GM23338 (cell line): ENCODE measurements around the gene MED17. TPM values are rescaled to one million over a fixed set of nuclear protein-coding genes. Genes with fewer than 3 reads are reported as not detected.

Experiments used
- CREB1 ChIP-seq: fragments of 250-450 bp; sonication (Bioruptor Pico); IDR thresholded peaks from 2 replicates; pipeline ENCODE4 v1.5.0; 2020; ENCODE audit warnings: low read depth, mild to moderate bottlenecking, moderate library complexity
- NANOG ChIP-seq: IDR thresholded peaks from 2 replicates; pipeline ENCODE4 v1.6.1; 2016; ENCODE audit warnings: antibody characterized with exemption, borderline replicate concordance
- POLR2AphosphoS5 ChIP-seq: IDR thresholded peaks from 2 replicates; pipeline ENCODE4 v1.6.1; 2016; ENCODE audit warnings: antibody characterized with exemption, low read depth
- REST ChIP-seq: IDR thresholded peaks from one replicate; pipeline ENCODE4 v1.6.1; 2018; ENCODE audit warnings: antibody characterized with exemption; ENCODE audit not compliant: unreplicated experiment
- STAT1 ChIP-seq: IDR thresholded peaks from one replicate; pipeline ENCODE4 v1.6.1; 2016; ENCODE audit warnings: antibody characterized with exemption; ENCODE audit not compliant: unreplicated experiment
- ZNF114 ChIP-seq: fragments of 250-450 bp; sonication (Bioruptor Pico); IDR thresholded peaks from 2 replicates; pipeline ENCODE4 v1.5.0; 2020; ENCODE audit warnings: mild to moderate bottlenecking, moderate library complexity
- polyA plus RNA-seq: library from polyadenylated mRNA; unstranded; fragments of >200 nt; fragmentation: Nextera tagmentation; extraction: Ambion mirVana; gene quantifications from 2 replicates; pipeline ENCODE4 v1.2.1, GENCODE V29; 2016
- total RNA-seq: library from RNA; depleted of rRNA; stranded (reverse); fragments of >200 nt; shearing (Covaris generic); gene quantifications from 2 replicates; pipeline ENCODE4 v1.2.3, GENCODE V29; 2014
- TF ChIP-seq, protein P1 (sequence below): fragments of 250-450 bp; sonication (Bioruptor Pico); IDR thresholded peaks from 2 replicates; pipeline ENCODE4 v1.5.0; 2020; ENCODE audit warnings: mild to moderate bottlenecking, moderate library complexity

Gene MED17
- total and polyA plus RNA-seq, 2 experiments from 2014 or later: 19.1 to 31.2 TPM

GRCh38 chr11:93852242-93852641 is 68.2 kb downstream of the MED17 start (continued):
- TF ChIP-seq, protein P1, sequence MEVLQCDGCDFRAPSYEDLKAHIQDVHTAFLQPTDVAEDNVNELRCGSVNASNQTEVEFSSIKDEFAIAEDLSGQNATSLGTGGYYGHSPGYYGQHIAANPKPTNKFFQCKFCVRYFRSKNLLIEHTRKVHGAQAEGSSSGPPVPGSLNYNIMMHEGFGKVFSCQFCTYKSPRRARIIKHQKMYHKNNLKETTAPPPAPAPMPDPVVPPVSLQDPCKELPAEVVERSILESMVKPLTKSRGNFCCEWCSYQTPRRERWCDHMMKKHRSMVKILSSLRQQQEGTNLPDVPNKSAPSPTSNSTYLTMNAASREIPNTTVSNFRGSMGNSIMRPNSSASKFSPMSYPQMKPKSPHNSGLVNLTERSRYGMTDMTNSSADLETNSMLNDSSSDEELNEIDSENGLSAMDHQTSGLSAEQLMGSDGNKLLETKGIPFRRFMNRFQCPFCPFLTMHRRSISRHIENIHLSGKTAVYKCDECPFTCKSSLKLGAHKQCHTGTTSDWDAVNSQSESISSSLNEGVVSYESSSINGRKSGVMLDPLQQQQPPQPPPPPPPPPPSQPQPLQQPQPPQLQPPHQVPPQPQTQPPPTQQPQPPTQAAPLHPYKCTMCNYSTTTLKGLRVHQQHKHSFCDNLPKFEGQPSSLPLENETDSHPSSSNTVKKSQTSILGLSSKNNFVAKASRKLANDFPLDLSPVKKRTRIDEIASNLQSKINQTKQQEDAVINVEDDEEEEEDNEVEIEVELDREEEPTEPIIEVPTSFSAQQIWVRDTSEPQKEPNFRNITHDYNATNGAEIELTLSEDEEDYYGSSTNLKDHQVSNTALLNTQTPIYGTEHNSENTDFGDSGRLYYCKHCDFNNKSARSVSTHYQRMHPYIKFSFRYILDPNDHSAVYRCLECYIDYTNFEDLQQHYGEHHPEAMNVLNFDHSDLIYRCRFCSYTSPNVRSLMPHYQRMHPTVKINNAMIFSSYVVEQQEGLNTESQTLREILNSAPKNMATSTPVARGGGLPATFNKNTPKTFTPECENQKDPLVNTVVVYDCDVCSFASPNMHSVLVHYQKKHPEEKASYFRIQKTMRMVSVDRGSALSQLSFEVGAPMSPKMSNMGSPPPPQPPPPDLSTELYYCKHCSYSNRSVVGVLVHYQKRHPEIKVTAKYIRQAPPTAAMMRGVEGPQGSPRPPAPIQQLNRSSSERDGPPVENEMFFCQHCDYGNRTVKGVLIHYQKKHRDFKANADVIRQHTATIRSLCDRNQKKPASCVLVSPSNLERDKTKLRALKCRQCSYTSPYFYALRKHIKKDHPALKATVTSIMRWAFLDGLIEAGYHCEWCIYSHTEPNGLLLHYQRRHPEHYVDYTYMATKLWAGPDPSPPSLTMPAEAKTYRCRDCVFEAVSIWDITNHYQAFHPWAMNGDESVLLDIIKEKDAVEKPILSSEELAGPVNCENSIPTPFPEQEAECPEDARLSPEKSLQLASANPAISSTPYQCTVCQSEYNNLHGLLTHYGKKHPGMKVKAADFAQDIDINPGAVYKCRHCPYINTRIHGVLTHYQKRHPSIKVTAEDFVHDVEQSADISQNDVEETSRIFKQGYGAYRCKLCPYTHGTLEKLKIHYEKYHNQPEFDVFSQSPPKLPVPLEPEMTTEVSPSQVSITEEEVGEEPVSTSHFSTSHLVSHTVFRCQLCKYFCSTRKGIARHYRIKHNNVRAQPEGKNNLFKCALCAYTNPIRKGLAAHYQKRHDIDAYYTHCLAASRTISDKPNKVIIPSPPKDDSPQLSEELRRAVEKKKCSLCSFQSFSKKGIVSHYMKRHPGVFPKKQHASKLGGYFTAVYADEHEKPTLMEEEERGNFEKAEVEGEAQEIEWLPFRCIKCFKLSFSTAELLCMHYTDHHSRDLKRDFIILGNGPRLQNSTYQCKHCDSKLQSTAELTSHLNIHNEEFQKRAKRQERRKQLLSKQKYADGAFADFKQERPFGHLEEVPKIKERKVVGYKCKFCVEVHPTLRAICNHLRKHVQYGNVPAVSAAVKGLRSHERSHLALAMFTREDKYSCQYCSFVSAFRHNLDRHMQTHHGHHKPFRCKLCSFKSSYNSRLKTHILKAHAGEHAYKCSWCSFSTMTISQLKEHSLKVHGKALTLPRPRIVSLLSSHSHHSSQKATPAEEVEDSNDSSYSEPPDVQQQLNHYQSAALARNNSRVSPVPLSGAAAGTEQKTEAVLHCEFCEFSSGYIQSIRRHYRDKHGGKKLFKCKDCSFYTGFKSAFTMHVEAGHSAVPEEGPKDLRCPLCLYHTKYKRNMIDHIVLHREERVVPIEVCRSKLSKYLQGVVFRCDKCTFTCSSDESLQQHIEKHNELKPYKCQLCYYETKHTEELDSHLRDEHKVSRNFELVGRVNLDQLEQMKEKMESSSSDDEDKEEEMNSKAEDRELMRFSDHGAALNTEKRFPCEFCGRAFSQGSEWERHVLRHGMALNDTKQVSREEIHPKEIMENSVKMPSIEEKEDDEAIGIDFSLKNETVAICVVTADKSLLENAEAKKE (CRISPR knock-in tag): no peak
- TF ChIP-seq NANOG: no peak
- no peak for TF ChIP-seq REST
- TF ChIP-seq POLR2AphosphoS5: no peak
- TF ChIP-seq CREB1 (CRISPR knock-in tag): no peak
- TF ChIP-seq STAT1: no peak
- no peak for TF ChIP-seq ZNF114 (CRISPR knock-in tag)
